GM10266 (cell line): Measurements from ENCODE around the gene NLGN4X.
A peak's percentile ranks its signal among the peaks of the same experiment; 100 is the strongest.

ENCODE experiments used
- DNase-seq: peaks from one replicate; pipeline ENCODE4 v3.0.0; 2012; ENCODE audit errors: extremely low spot score
- TF ChIP-seq, protein P1 (sequence below): IDR thresholded peaks from 2 replicates; pipeline ENCODE4 v1.5.1; 2012; ENCODE audit warnings: mild to moderate bottlenecking, low read depth; ENCODE audit not compliant: control insufficient read depth, insufficient read depth; ENCODE audit errors: missing control alignments

Gene NLGN4X

DNA sequence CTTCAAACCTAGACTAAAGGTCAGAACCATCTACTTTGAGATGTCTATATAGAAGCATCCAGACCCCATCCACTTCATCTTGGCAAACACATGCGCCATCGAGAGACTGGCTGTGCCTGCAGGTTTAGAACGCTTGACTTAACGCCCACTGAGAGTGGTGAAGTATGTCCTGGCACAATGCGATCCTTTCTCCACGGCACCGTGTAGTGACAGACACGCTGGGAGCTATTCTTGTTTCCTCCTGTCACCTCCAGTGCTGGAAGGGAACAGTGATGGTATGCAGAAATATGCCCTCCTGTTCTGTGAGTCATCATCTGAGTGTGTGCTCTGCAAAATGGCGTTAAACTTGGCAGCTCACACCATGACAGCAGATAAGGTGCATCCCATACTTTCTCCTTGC, 330.2 kb downstream of the NLGN4X start:
- no peak for DNase-seq
- TF ChIP-seq, protein P1, sequence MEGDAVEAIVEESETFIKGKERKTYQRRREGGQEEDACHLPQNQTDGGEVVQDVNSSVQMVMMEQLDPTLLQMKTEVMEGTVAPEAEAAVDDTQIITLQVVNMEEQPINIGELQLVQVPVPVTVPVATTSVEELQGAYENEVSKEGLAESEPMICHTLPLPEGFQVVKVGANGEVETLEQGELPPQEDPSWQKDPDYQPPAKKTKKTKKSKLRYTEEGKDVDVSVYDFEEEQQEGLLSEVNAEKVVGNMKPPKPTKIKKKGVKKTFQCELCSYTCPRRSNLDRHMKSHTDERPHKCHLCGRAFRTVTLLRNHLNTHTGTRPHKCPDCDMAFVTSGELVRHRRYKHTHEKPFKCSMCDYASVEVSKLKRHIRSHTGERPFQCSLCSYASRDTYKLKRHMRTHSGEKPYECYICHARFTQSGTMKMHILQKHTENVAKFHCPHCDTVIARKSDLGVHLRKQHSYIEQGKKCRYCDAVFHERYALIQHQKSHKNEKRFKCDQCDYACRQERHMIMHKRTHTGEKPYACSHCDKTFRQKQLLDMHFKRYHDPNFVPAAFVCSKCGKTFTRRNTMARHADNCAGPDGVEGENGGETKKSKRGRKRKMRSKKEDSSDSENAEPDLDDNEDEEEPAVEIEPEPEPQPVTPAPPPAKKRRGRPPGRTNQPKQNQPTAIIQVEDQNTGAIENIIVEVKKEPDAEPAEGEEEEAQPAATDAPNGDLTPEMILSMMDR: no peak

DNA sequence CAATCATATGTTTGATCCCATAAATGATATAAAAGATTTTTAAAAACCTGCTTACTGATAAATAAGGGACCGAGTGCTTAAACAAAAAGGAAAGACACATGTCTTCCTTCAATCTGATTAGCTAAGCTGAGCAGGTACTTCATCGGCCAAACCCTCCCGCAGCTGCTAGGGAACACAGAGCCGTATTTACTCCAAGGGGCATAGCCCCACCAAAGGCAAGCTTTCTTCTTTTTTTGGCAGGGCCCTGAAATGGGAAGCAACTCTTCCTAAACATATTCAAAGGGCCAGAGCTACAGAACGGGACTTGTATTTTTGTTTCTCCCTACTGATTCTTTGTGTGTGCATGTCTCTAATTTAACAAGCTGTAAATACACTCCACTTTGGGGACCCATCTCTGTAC, 337.3 kb downstream of the NLGN4X start:
- DNase-seq: no peak
- TF ChIP-seq, protein P1: no peak

DNA sequence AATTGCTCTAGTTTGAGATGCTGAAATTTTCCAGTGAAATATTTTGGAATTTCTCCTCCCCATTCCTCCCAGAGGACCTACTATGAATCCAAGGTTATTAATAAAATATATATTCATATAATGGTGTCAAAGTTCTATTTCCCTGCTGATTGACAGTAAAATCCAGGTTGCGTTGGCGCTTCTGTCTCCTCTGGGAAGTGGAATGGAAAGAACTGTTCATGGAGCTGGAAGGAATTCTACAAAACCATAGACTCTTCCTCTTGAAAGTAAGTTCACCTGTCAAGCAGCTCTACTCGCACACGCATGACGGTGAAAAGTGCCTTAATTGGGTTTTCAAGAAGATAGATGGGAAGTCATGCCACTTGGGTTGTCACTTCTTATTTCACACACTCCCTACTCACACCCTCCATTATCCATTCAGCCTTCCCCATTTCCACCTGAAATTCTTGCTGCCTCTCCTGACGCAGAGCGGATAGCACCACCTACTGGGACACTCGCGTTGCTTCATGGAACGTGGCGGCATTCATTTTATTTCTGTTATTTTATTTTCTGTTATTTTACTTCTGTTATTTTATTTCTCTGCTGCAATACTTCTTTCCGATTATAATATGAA, 351.6 kb downstream of the NLGN4X start:
- DNase-seq: no peak
- TF ChIP-seq, protein P1: peak; percentile 16

DNA sequence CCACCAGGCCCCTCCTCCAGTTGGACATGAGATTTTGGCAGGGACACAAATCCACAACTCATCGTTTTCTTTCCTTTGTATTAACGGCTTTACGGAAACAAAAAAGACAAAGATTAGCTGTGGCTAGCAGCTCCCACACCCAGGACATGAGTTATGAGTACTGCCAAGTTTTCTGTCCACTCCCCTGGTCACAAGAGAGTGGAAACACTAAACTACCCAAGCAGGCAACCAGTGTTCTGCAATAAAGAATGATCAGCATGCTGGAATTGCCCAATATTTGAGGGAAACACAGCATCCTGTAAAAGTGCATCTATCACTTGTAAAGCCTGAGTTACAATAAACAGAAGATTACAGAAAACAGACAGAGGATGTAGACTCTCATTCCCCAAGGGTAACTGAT, 358.4 kb downstream of the NLGN4X start:
- no peak for DNase-seq
- TF ChIP-seq, protein P1: no peak

DNA sequence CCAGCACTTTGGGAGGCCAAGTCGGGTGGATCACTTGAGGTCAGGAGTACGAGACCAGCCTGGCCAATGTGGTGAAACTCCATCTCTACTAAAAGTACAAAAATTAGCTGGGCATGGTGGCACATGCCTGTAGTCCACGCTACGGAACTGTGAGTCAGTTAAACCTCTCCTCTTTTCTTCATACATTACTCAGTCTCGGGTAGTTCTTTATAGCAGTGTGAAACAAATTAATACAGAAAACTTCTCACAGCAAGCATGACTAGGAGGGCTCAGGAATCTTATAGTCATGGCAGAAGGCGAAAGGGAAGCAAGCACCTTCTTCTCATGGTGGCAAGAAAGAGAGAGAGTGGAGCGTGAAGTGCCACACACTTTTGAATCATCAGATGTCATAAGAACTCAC, 358.9 kb downstream of the NLGN4X start:
- TF ChIP-seq, protein P1: no peak
- DNase-seq: no peak

DNA sequence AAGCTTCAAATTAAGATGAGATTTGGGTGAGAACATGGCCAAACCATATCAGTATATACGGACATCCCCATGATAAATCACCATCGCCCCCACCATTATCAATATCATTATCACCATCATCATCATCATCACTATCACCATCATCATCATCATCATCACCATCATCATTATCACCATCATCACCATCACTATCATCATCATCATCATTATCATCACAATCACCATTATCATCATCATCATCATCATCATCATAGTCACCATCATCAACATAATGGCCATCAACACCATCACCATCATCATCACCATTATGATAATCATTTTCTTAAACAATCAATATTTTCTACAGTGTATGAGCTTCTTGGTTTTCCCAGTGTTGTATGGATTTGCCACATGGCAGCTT, 360.9 kb downstream of the NLGN4X start:
- DNase-seq: no peak
- TF ChIP-seq, protein P1: no peak

DNA sequence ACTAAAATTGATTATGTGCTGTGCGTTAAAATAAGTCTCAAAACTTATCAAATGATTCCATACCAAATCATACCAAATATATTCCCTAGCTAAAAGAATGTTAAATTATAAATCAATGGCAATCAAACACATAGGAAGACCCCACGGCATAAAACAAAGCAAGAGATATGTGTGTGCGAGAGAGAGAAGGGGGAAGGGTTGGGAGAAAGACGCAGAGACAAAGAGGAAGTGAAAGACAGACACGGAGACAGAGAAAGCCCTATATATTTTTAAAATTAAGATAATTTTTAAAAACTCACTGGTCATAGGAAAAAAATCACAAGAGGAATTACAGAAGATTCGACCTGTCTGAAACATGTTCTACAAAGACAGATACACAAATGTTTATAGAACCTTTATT, 371.4 kb downstream of the NLGN4X start:
- TF ChIP-seq, protein P1: no peak
- DNase-seq: no peak
